ENCODE data around the gene ARL15. TPM values are rescaled to one million over a fixed set of nuclear protein-coding genes. Genes with fewer than 3 reads are reported as not detected.

Gene ARL15
- total and polyA plus RNA-seq, 9 of the 15 experiments (the other 6 are each of a cell fraction or from before 2014, with no cell fraction given): 18.5 to 80.4 (median 57.0) TPM

GRCh38 chr5:54337523-54337922, 27.1 kb upstream of the ARL15 start (continued):
- TF ChIP-seq ADNP (tag; IDR thresholded peaks at IDR 0.05) (no peak), PTTG1 (tag; IDR thresholded peaks at IDR 0.05; ENCODE audit: low read depth) (no peak), DLX4 (CRISPR knock-in tag; IDR thresholded peaks at IDR 0.05) (no peak), ZNF280A (IDR thresholded peaks at IDR 0.05; ENCODE audit: low read depth, partially characterized antibody) (peak; percentile 84)

- CTCF ChIA-PET (ENCODE audit: low intra/inter-chr PET ratio): no interaction called here
Observed at GRCh38 chr5:54332720-54333119, 22.3 kb upstream of the ARL15 start.

More at GRCh38 chr5:54332720-54333119, 22.3 kb upstream of the ARL15 start:
- BruUV-seq (replicated peaks): no TSS peak
- Histone ChIP-seq H3K4me3 (no peak overlapping the region), H4K20me1 (replicated peaks; ENCODE audit: control insufficient read depth, insufficient read depth, low read length) (no peaks in the 10 kb centered on the region), H3K9me3 (replicated peaks; ENCODE audit: control insufficient read depth, insufficient read depth, low read depth, low read length) (peaks cover 33% of the 10 kb centered on the region), H3K4me1 (replicated peaks in 1 of 2; ENCODE audit: control insufficient read depth in 2 of 2, insufficient read depth in 2 of 2, low read length in 2 of 2) (peaks cover 0 to 6% of the 10 kb centered on the region in 2 experiments; a peak in 3 of 5 replicates), H3K9me1 (ENCODE audit: control insufficient read depth, insufficient read depth, low read length) (no peaks in the 10 kb centered on the region), H3K36me3 (ENCODE audit: control insufficient read depth, insufficient read depth, low read length) (peaks cover 76% of the 10 kb centered on the region), H3K4me2 (ENCODE audit: insufficient read depth, low read length) (no peak overlapping the region), H3K9ac (ENCODE audit: insufficient read depth in 1 of 2, low read depth in 2 of 2, low read length in 2 of 2) (no peak overlapping the region), H3K27ac (ENCODE audit: extremely low read depth, low read depth, low read length) (no peak overlapping the region), H3K27me3 (ENCODE audit: control insufficient read depth in 2 of 2, insufficient read depth in 2 of 2, low read length in 2 of 2) (no peaks in the 10 kb centered on the region), H2AFZ (ENCODE audit: low read depth, low read length) (no peak overlapping the region), H3K79me2 (ENCODE audit: control insufficient read depth, insufficient read depth, low read length) (peaks cover 31% of the 10 kb centered on the region)
- POLR2A ChIA-PET: interaction anchor here (0.6 to 1.6 kb wide), 4 partner anchors 10 to 1223 kb away, joined by 3 to 6 read pairs (median 4); partner anchors contain the start of gene MOCS2
- DNase-seq (ENCODE audit: extremely low read depth in 1 of 4, low spot score in 3 of 4) (no peak), ATAC-seq (no peak), FAIRE-seq (no peak)
- WGBS (ENCODE audit: insufficient coverage, low coverage, missing lambda C conversion rate): 92% methylated on average over 1 of the region's 1 CpG
- intact Hi-C loops (cut with micrococcal nuclease): no loop called here
- TF ChIP-seq MBD1 (CRISPR knock-in tag; IDR thresholded peaks at IDR 0.05) (no peak), ZNF780A (CRISPR knock-in tag; IDR thresholded peaks at IDR 0.05) (no peak), DMBX1 (CRISPR knock-in tag; IDR thresholded peaks at IDR 0.05; ENCODE audit: borderline replicate concordance) (no peak), HDAC6 (IDR thresholded peaks at IDR 0.05; ENCODE audit: low read depth, low read length) (no peak), ARID3B (CRISPR knock-in tag; IDR thresholded peaks at IDR 0.05; ENCODE audit: borderline replicate concordance) (no peak), NCOA6 (IDR thresholded peaks at IDR 0.05) (no peak), ETV5 (CRISPR knock-in tag; IDR thresholded peaks at IDR 0.05; ENCODE audit: low read depth) (no peak), TAL1 (IDR thresholded peaks at IDR 0.05) (no peak)
- in situ Hi-C loops (cut with MboI): no loop called here

Measured in K562 (cell line).